GM21515 (cell line): Measurements from ENCODE around the gene TCF4.

Experiments used
- ATAC-seq: cut with Tn5 transposase; IDR thresholded peaks from one replicate; pipeline ENCODE4 v1.9.1; 2021; ENCODE audit not compliant: unreplicated experiment

Gene TCF4

DNA sequence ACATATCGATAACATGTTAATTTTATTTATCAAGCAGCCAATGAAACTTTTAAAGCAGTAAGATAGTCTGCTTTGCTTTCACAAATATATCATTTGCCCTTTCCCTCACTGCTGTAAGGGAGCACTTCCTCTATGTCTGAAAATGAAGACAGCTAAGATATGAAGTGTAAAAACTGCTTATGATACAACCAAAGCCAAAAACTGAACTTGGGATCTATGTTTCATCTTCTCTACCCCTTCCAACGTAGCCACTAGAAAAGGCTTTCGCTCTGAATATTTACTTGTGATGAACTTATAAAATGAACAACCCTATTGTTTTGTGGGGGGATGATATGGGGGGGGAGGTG, 140.3 kb downstream of the TCF4 start:
- ATAC-seq = no peak

DNA sequence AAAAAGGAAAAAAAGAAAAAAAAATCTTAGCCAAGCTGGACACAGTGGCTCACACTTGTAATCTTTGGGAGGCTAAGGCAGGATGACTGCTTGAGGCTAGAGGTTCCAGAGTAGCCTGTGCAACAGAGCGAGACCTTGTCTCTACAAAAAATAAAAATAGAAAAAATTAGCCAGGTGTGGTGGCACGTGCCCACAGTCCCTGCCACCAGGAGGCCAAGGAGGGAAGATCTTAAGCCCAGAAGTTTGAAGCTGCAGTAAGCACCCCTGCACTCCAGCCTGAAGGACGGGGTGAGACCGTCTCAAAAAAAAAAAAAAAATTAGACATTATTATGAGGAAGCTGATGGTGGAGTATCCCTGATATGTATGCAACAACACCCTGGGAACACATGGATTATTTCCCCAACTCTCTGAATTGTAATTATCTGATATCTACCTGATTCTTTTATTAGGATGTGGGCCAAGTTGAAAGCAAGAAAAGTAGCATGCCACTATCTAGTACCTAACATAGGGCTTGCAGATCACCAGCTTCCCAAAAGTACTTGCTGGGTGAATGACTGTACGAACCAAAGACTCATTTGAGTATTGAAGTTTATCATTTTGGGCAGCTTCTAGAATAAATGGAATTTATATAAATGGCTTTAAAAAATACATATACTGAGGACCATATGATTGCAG, 140.9 kb downstream of the TCF4 start:
- ATAC-seq = no peak

DNA sequence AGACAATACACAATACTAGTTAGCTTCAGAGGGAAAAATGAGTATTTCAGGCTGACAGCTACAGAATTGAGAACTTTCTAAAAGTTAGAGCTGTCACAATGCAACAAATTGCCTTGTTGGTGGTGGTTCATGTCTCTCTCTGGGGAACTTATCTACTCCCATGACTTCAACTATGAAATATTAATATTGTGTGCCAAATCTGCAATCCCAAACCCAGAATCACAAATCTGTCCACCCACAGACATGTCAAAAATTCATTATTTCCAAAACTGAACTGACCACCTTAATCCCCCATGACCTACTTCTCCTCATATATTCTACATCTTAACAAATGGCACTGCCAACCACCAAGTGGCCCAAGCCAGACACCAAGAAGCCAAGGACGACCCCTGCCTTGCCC, 143.5 kb downstream of the TCF4 start:
- ATAC-seq = no peak

DNA sequence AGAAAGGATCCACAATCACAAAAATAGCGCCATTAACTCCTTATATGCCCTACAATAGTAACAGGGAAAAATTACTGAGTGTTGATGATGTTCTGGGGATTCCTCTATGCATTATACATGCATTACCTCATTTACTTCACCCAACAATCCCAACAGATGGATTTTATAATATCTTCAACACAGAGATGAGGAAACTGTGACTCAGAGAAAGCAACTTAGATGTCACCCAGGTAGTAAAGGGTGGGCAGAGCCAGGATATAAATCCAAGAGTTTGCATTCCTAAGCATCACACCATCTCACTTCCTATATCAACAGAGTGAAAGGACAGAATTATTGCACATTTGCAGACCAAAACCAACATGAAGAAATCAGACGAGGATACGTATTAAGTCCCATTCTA, 144.2 kb downstream of the TCF4 start:
- ATAC-seq = no peak

DNA sequence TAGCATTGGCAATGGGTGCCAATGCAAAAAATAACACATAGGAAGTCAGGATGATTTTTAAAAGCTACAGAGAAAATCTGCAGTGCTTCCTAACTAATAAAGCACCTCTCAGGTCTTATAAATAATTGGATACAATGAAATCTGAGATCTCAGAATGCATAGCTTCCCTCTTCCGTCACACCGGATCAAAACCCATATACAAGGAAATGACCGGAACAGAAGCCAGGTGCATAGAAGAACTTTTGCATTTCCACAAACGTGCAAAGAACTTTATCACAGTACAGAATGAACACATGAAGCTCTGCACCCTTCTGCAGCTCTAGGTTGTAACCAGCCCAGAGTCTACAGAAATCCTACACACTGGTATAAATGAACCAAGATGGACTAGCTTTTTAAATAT, 145.4 kb downstream of the TCF4 start:
- no peak for ATAC-seq

DNA sequence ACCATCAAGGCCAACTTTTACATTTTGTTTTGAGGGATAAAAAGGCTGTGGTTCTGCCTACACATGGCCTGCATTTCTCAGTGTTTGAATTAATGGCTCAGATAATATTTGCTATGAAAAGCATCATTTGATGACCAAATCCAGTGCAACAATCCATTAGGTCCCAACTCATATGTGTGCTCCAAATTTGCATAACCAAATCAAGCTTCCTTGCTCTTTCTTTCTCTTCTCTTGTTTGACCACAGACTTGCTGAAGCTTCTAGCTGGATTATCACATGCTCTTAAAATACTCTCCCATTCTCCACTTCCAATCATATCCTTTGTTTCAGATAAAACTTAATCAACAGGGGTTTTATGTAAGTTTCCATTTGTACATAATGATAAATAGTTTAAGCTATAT, 147.0 kb downstream of the TCF4 start:
- no peak for ATAC-seq

DNA sequence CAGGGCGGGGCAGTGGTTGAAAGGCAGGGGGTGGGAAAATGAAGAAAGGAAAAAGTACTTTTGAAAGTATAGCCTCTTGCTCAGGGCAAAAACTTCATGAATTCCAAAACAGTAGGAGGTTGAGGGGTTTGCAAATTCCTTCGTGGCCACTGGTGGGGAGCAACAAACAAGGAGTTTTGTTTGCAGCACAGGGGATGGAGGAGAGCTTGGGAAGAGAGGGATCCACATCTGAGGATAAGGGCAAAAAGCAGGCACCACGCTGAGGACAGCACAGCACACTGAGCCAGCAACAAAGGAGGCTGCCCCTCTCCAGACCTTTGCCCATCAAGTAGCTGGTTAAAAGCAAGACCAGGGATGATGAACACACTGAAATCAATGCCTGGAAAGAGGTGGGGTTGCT, 148.9 kb downstream of the TCF4 start:
- no peak for ATAC-seq

DNA sequence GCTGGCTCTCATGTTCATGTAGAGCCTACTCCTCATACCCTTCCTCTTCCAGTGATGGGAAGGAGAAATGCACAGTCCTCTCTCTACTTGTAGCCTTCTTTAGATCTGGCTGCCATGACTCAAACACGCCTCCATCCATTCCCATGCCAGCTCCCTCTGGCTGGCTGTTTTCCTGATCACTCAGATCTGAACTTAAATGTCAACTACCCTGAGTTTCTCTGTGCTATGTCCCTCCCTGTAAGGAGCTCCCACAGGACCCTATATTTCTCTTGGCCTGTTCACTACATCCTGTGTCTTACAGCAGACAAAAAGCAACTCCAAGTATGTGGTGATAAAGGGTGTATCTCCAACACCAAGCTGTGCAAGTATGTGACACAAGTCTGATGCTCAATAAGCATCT, 152.4 kb downstream of the TCF4 start:
- no peak for ATAC-seq

DNA sequence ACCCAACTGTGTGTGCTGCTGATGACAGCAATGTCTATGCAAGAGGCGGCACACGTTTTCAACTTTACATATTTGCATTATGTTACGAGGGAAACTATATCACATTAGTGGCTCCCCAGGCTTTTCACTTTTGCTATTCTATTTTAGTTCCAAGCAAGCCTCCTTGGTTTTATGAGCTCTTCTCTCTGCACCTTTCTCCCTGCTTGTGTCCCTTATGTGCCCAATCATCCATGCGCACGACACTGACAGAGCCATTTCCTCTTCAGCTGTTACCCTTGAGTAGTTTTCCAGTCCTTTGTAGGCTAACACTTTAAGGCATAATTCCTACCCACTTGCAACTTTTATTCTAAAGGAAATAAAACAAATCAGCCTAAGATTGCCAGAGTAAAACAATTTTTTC, 154.3 kb downstream of the TCF4 start:
- ATAC-seq = no peak

DNA sequence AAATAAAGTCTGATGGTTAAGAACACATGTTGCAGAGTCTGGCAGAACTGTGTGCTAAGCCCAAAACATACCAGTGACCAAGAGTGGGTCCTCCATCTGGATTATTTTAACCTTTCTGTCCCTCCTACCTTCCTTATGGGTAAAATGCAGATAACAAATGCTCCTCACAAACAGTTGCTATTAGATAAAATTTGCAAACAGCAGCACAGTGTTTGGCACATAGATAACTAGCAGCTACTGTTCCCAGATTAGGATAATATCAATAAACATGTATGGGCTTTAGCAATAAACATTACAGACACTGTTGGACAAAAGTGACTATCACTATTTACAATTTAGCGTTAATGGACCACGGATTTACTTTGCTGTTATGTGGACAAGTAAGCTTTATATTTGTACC, 154.9 kb downstream of the TCF4 start:
- ATAC-seq = no peak

DNA sequence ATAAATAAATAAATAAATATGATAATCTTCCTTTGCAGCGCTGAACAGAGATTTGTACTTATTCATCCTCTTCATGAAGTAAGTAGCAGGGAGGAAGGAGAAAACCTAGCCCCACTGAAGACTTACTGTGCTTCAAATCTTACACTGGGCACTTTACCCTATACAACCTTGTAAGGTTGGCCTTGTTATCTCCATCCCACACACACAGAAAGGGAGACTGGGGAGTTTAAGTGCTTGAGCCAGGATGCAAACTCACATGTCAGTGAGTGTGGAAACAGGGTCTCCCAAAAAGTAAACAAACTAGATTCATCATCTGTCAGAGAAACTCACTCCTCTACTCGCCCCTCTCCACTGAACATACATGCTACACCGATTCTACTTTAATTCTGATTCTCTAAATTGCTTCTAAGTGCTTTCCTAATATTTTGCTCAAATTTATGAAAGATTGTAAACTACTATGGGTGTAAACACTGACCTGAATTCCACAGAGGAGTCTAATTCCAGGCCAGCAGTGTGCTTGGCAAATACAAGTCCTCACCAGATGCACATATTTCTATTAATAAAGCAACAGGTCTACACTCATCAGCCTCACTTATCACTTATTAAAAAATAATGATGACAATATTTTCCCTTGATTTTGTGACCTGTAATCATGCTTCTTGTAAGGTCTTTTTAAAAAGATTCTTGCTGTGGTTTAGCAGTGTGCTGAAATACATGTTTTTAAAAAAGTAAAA, 155.5 kb downstream of the TCF4 start:
- ATAC-seq = no peak

DNA sequence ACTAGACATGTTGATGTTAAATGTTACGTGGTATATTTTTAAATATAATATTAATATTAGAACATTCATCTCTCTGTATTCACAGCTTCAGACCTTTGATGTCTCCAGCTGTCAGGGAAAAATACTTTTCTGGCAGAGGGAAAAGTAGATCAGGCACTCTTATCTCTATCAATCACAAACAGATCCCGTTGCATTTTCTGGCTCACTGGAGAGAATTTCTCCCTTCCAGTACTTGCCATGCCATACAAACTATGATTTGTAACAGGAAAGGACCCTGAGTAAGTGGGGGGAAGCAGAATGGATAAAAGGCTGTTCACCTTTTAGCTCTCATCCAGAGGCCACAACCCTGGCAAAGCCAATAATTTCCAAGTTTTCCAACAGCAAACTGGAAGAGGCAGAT, 158.0 kb downstream of the TCF4 start:
- no peak for ATAC-seq

DNA sequence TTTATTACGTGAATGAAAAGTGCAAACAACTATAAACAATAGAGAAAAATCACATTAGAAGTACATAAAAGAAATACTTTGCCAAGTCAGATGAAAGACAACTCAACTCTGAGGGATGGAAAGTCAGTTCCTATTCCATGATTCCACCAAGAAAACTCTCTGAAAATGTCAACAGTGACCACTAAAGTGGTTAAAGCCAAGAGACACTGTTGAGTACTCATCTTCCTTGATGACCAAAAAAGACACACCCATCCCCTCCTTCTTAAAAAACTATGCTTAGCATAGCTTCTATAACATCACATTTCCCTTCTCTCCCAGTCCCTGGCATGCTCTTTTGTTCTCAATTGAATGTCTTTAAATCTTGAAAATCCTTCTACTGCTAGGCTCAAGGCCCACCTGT, 160.0 kb downstream of the TCF4 start:
- no peak for ATAC-seq

DNA sequence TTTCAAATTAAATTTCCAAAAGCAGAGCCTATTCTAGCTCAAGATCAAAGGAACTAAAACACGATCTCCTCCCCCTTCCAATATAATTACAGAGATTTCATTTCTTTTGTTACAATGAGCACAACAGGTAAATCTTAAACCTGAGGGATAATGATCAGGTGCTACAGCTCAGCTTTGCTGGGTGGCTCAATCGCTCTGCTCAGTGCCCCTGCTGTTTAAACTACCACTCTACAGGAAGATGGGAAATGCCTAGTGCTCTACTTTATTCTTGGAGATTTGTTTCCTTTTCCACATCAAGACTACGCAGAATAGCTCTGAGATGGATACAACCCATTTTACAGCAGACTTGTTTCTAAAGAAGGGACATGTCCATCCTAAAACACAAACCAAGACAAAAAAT, 162.3 kb downstream of the TCF4 start:
- no peak for ATAC-seq

DNA sequence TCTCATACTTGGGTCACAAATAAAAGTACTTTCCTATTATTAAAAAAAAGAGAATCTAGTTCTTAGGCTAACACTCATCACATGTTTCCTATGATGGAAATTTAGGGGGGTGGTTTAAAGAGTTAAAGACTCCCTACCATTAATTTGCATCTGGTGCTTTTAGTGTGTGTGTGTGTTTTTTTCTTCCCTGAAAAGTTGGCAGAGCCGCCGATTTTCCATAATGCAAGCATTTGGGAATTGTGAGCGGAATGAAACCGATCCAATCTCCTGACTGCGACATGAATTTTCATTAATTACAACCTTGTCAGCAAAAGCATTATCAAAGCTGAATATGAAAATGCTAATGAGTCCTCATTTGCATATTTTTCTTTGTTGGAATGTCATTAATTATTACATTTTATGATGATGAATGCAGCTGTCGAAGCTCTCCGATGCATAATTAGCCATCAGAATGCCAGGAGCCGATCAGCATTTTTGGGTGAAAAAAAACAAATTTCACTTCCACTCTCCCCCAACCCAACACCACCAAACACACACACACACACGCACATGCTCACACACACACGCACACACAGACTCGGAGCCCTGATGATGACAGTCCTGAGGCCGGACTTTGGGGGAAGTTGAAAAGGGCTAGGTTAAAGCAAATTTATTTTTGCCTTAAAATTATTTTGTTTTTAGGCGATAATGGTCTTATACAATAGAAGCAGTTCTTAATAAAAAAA, 165.4 kb downstream of the TCF4 start:
- ATAC-seq = no peak

DNA sequence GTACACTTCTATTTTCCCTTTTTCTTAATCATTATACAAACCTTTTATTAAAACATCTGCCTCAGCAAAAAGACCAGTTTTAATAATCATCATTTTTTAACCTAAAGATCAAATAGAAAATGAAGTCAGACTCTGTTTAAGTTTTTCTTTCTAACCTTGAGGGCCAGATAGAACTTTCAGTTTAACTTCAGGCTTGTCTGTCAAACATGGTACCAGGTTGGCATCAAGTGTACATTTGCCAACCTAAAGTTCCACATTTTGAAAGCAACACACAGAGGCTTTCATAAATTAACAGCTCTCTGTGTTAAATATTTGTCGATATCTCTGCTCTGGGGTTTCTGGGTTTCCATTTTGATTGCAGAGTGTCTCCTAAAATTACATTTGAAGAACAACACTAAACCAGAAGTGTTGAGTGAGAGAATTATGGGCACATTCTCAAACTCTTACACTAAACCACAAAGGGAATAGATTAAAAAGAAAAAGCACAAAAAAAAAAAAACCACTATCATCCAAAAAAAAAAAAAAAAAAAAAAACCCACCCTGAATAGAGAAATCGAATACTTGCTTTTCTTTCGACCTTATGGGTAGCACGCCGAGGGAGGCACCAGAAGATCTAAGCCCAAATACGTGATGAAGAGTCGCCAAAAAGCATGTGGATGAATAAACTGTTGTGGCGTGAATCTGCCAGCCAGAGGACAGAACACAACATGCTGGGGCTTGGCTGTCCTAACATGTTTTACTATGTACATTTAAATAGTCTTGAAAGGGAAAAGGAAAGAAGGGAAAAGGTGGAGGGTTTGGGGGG, 166.2 kb downstream of the TCF4 start:
- ATAC-seq = no peak

DNA sequence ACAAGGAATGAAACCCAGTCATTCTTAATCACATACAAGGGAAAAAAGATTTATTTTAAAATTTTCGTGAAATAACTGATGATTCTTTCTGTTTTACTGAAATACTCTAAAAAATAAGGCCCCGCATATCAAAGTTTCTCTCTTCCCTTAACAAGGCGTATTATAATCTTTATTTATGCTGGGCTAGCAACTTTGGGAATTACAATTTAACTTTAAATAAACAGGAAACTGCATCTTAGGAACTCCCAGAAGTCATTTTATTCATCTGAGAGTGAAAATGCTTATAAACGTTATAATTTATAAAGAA, 166.7 kb downstream of the TCF4 start:
- no peak for ATAC-seq

DNA sequence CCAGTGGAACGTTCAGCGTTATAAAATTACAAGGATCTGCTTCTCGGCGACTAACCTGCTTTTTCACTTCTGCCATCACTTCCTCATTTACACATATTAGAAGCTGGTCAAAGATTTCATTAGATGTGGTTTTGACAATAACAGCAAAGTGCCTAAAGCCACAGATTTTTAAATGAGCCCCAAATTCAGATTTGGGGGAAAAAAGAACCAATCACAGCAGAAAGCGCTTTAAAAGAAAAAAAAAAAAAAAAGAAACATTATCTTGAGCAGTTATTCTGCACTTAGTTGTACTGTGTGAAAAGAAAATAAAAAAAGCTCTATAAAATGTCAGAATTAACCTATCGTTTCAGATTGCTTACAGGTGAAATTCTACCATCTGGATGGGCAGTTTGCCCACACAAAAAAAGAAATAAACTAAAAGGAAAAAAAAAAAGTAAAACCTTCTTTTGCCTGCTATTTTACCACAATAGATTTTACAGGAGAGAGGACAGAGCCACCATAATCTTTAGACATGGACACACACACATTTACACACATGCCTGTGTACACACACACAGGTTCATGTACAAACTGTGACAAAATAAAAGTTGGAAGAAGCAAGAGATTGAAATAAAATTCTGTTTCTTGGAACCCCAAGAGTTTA, 167.2 kb downstream of the TCF4 start:
- ATAC-seq = peak; percentile 68

DNA sequence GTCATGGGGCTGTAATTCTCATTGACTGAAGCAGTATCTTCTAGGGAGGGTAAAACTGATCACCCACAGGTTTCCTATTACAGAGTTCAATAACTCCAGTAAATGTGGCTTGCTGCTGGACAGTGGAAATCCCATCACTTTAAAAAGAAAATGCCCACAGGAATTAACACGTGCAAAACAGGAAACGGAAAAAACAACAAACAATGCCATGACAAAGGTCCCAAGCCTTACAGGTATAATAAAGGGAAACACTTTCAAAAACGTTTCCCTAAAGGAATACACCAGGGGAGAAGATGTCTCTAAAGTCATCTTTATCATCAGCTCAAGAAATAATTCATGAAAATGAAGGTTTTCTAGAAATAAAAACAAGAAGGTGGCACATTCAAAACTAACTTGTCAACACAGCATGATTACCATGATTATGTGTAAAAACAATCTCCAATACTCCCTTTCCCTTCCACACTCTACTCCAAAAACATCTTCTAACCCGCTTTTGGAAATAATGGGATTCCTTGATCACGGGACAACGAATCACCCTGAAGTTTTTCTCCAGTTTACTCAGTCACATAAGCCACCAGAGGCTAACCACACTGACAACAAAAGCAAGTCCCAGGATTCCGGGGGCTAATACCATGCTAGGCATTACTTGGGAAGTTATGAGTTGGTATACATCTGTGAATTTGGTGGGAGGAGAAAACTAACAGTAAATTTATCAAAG, 167.9 kb downstream of the TCF4 start:
- ATAC-seq = no peak

DNA sequence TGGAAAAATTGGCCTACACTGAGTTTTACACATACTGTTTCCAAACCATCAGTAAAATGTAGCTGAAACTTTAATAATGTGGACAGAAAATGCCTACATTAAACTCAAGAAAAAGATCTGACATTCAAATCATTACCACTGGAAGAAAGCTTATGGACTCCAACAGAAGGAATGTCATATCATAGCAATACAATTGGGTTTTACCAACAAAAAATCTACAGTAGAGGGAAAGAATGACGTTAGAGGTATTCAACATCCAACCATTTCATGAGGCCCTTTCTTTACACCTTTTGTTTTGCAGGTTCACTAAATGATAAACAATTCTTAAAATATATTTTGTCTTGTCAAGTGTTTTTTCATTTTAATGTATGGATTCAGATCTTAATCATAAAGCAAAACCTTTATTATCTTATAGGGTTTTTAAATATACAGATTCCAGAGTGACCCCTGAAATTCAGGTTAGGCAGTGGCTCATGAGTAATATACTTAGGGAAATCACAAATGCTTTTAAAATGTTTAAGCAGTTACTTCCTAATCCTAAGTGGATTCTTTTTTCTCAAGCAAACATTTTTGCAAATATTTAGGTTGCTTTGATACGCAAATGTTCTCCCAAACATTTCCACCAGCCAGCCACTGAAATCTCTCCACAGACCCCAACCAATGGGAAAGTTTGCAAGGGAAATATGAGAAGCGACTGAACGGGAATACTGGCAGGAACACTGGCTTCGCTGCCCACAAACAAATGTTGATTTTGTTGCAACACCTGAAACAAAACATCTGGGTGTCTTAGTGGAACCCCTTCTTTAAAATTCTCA, 168.7 kb downstream of the TCF4 start:
- no peak for ATAC-seq
